NCI-H526 treated with DMSO at 0.1 percent for 48 hours (cell line): ENCODE measurements around the gene C11orf24.
"Not testable (repeated sequence)": the region's sequence is repeated elsewhere in the genome, so short reads cannot be mapped to it uniquely, and the experiment has no call there.

Experiments
- DNase-seq: peaks from one replicate; lab custom pipeline; 2025; lab: John Stamatoyannopoulos, UW

The C11orf24 gene

DNA sequence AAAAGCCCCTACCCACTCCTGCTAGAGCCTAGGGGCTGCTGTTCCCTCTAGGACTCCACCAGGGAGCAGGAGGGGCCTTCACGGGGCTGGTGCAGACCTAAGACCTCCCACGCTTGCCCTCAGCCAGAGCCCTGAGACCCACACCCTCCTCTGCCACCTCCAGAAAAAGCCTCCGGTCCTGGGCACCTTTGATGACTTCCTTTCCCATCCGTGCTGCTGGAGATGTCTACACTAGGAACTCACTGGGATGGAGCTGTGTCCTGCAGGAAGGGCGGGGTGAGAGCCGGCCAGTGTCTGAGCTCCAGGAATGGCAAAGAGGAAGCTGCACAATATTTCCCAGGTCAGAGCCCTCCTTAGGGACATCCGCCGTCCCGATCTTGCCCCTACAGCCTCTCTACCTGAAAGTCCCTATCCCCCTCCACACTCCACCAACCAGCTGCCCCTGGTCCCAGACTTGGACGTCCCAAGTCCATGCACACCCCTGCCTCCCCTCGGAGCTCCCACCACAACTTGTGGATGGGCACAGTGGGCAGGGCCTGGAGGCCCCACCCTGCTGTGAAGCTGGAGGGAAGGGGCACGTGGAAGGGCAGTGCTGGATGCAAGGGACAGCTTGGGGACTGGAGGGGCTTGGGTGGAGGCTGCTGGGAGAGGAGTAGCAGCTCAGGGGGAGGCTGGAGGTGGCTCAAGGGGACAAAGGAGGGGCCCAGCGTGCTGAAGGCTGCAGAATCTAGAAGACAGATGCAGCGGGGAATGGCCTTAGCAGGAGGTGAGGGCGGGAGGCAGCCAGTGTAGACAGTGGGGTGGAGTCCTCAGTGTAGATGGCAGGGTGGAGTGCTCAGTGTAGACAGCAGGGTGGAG is 27.1 kb upstream of the C11orf24 start:
- no peak for DNase-seq

DNA sequence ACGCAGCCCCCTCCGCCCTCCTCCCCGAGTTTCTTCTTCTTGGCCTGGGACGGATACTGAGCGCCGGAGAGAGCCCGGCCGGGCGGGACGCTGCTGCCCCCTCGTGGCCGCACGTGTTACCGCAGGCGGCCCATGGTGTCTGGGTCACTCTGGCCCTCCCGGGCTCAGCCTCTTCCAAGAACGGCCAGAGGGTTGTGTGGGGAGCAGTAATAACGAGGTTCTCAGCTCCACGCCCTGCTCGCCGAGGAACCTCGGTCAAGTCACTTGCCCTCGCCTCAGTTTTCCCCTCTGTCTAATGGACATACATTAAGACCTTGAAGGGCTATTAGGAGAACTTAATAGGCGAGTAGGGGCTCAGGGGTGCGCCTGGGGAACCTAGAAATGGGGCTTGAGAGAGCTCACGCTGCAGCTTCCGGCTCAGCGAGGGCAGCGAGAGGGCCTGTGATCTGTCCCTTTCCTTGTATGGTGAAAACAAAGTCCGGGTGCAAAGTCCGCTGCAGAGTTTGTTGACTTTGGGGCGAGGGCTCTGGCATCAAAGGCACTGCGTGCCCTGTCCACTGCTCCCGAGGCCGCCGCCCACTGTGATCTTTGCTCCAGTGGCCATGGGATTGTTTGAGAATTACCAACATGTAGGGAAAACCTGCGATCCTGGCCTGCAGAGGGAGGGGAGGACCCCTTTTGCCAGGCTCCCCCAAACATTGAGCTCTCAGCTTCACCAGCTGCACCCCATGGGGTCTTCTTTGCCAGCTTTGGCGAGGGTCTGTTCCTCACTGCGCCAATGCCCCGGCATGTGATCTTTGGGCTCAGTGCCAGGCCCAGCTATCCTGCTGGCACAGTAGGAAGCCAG is 26.3 kb upstream of the C11orf24 start:
- DNase-seq, result peak; percentile 36

DNA sequence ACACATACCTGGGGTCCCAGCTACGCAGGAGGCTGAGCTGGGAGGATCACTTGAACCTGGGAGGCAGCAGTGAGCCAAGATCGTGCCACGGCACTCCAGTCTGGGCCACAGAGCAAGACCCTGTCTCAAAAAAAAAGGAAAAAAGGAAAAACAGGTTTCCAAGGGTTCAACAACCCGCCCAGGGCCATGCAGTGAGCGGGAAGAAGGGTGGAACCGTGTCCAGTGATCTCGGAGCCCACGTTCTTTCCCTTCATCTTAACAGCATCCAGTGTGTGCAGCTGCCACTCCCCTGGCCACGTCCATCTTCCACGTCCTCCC is 25.7 kb upstream of the C11orf24 start:
- no peak for DNase-seq

DNA sequence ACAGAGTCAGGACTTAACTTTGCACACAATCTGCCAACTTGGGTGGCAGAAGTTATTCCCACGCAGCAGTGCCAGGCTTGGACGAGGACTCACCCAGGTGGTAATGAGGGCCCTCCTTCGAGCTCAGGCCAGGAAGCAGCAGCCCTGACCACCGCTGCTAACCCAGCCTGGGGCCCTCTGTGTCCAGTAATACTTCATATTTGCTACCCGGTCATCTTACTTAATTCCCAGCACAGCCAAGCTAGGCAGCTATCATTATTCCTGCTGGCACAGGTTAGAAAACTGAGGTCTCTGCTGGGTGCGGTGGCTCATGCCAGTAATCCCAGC is 25.2 kb upstream of the C11orf24 start:
- DNase-seq, result no peak

DNA sequence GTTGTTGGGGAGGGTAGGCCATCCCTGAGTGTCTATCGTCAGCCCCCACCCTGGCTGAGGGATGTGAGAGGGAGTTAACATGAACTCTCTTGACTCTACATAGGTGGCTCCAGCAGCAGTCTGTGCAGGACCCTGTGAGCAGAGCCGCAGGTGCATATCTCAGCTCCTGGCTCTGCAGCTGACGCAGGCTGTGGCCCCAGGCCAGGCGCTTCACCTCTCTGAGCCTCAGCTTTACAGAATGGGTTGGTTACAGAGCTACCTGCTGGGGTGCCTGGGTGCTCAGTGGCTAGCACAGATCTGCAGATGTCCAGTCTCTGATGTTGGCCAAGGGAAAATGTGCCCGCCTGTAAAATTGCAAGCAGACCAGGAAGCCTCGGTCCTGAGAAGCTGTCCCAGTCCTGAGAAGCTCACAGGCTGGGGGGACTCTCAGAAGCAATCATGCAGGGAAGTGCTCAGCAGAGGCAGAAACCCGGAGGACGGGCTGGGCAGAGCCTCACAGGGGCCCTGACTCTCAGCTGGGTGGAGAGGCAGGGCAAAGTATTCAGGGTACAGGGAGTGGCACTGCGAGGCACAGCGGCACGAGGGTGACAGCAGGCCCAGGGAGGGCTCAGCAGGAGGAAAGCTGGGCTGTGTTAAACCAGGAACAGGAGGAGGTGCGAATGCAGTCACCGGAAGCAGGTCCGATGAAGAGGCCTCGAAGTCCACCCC is 24.7 kb upstream of the C11orf24 start:
- no peak for DNase-seq

DNA sequence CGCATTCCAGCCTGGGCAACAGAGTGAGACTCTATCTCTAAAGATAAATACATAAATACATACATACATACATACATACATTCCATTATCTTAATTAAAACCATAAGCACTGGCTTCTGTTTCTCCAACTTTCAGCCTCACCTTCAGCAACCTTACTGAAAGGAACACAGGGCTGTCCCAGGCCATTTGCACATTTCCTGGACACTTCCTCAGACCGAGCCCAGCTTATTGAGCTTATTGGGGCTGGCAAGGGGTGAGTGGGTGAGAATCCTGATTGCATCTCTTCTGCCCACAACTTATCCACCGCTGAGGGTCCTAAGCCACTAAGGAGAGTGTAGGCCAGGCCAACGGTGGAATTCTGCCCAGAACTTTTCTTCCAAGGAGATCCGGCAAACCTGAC is 24.2 kb upstream of the C11orf24 start:
- no peak for DNase-seq

DNA sequence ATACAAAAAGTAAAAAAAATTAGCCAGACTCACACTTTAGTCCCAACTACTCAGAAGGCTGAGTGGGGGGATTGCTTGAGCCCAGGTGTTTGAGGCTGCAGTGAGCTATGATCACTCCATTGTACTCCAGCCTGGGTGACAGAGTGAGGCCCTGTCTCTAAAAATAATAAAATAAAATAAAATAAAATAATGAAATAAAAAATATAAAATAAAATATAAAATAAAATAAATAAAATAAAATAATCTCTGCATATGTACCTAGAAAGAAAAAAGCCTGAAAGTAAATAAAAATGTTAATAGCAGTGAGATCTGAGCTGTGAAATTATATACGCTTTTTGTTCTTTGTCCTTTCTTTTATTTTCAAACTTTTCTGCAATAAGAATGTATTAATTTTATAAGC is 23.5 kb upstream of the C11orf24 start:
- no peak for DNase-seq

DNA sequence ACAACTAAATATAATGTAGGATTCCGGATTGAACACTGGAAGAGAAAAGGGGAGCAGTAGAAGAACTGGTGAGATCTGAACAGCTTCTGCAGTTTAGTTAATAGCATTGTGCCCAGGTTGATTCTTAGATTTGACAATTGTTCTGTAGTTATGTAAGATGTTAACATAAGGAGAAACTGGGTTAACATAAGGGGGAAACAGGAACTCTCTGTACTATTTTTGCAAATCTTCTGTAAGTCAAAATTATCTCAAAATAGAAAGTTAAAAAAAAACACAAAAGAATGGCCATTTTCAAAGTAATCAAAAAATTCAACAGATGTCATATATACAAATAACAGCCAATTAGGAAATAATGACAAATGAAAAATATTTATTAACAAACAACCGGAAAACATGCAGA is 21.9 kb upstream of the C11orf24 start:
- no peak for DNase-seq

DNA sequence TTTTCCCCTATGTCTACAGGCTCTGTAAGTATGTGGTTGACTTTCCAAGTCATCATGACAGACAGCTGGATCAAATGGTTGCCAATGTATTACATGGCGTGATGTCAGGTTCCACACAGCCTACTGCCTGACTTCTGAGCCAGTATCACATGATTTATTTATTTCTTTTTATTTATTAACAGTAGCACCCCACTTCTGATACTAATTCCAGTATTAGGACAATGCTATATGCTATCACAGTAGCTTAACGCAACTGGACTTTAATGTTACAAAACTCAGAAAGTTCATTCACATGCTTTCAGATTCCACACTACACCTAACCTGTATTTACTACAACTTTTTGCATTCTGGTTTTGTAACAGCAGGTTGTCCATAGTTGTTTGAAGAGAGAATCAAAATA is 17.7 kb upstream of the C11orf24 start:
- DNase-seq, result no peak

DNA sequence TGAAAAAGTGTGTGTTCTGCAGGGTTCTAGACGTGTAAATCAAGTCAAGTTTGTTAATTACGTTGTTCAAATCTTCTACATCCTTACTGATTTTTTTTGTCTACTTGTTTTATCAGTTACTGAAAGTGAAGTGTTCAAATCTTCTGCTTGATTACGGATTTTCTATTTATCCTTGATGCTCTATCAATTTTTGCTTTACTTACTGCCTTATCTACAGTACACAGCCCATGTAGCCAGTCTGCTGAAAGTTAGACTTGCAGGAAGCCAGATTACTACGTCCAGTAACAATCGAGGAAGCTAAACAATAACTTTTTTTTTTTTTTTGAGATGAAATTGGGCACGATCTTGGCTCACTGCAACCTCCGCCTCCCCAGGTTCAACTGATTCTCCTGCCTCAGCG is 15.6 kb upstream of the C11orf24 start:
- DNase-seq, result no peak

DNA sequence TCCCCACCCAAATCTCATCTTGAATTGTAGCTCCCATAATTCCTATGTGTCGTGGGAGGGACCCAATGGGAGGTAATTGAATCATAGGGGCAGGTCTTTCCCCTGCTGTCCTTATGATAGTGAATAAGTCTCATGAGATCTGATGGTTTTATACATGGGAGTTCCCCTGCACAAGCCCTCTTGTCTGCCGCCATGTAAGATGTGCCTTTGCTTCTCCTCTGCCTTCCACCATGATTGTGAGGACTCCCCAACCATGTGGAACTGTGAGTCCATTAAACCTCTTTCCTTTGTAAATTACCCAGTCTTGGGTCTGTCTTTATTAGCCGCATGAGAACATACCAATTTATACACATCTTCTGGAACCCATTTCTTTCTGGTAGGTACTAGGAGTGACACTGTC is 12.8 kb upstream of the C11orf24 start:
- DNase-seq, result not testable (repeated sequence)

DNA sequence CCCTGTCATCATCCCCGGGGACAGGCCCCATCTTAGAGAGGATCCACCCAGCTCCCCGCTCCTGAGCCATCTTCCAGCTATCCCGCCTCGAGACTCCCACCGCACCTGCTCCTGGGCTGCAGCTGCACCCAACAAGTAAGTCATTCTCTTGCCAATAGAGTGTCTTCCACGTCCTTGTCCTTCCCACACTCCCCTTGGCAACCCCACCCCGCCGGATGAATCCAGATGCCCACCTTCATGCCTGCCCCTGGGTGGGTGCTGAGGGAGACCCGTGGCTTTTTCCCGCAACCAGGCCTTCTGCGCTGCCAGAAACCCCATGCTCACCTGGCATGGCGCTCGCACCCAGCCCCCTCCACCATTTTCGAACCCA is 11.1 kb upstream of the C11orf24 start:
- DNase-seq, result no peak

DNA sequence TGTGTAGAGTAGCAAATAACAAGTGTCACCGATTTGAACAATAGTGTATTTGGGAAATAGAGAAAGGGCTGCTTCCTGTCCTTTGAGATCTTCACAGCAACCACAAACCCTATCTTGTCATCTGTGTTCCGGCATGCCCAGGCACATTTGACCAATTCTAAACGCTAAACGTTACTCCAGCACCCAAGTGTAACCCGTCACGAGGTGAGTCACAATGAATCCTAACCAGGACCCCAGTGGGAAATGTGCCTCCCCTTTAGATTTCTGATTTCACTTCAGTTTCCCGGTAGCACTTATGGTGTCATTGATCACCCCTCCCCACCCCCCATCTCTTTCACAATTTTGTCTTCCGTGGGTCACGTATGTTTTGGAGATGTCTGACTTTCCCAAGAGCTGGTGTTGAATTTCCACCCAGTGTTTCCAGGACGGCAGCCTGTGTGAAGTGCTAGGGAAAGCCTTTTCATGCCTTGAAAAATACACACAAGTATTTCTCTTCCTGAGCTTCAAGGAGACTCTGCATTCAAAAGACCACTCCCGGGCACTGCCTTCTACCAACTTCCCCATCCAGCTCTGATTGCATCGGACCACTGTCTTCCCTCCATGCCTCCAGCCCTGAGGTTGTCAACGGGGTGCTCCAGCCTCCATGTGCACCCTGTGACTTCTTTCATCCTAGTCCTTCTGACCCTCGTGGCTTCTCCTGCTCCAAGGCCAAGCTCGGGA is 10.5 kb upstream of the C11orf24 start:
- no peak for DNase-seq

DNA sequence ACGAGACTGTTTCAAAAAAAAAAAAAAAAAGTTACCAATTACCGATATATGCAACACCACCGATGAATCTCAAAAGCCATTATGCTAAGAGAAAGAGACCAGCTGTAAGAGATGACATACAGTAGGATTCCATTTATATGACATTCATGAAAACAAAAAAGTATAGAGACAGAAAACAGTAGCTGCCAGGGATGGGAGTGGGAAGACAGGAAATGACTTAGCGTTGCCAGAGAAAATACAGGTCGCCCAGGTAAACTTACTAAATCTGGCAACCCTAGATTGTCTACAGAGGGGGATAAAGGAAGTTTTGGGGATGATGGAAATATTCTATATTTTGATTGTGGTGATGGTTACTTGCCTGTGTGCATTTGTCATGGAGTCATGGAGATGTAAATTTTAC is 7.9 kb upstream of the C11orf24 start:
- DNase-seq, result no peak

DNA sequence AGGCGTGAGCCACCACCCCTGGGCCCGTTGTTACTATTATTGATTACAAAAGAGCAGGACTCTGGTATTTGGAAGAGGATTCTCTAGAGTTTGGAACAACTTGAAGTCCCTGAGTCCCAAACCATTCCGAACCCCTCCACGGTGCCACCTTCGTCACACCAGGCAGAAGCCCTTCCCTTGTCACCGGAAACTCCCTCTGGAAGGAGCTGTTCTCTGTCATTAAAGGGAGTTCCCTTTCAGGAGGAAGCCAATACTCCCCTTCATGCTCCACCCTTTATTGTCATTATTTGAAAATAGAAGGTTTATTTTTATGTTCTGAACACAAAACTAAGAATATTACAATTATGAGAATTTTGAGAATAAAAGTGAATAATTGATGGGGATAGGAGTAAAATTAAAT is 5.1 kb upstream of the C11orf24 start:
- no peak for DNase-seq

DNA sequence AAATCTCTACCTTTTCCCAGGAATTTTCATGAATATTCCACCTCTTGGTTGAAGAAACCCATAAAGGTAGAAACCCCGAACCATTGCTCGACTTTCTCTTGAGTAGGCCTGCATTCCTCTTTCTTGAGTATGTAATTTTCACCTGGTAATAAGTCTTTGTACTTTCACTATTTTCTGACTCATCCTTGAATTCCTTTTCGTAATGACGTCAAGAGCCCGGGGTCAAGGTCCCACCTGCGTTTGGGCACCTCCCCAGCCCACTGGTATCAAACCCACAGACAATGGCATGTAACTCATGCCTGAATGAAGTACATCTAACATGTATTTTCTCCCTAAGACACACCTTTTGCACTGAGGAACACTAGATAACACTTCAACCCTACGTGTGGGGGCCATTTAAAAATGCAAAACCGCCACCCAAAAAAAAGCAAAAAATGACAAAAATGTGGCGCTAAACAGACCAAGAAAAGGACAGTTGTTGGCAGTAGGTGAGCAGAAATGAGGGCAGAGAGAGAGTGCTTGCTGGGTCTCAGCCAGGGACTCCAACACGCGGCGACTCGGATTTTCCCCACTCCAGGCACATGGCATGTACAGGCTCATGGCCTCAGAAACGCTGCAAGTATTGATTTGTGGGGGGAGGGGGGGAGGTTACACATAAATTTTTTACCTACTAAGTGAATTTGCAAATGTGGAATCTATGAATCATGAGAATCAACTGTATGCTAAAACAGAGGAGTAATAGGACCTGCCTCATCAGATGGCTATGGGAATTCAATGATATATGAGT is 4.1 kb upstream of the C11orf24 start:
- no peak for DNase-seq

DNA sequence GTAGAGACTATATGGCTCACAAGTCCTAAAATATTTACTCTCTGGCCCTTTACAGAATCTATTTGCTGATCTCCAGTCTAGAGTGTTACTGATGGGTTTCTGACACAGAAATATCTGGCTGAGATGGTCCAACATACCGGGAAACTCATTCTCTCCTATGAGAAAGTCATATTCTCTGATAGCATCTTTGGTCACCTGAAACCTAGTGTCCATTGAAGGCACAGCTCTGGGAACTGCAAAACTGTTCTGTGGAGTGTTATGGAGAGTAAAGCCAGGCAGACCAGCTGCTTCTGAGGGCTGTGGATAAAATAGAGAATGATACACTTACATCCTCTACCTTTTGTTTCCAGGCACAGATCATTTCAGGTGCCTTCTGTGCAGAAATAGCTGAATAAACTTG is 2.5 kb upstream of the C11orf24 start:
- DNase-seq, result no peak

DNA sequence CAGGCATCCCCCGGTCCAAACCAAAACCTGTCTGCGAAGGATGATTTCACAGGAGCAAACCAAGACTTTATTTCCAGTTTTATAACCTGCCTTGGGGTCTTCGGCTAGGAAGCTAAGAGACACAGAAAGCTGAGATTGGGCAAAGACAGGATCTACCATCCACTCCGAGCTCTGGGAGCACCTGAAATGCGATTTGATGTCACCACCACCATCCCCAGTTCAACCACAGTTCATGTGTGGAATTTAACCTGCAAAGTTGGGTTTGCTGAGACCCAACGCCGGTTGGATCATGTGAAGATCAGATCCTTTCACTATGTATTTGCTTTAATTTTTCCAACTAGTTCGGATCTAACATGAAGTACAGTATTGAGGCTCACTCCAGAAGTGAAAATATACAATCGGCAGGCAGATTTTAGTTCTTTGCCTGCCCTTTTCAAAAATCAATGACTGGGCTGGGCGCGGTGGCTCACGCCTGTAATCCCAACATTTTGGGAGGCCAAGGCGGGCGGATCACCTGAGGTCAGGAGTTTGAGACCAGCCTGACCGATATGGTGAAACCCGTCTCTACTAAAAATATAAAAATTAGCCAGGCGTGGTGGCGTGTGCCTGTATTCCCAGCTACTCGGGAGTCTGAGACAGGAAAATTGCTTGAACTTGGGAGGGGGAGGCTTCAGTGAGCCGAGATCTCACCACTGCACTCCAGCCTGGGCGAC is 1.4 kb upstream of the C11orf24 start:
- no peak for DNase-seq

DNA sequence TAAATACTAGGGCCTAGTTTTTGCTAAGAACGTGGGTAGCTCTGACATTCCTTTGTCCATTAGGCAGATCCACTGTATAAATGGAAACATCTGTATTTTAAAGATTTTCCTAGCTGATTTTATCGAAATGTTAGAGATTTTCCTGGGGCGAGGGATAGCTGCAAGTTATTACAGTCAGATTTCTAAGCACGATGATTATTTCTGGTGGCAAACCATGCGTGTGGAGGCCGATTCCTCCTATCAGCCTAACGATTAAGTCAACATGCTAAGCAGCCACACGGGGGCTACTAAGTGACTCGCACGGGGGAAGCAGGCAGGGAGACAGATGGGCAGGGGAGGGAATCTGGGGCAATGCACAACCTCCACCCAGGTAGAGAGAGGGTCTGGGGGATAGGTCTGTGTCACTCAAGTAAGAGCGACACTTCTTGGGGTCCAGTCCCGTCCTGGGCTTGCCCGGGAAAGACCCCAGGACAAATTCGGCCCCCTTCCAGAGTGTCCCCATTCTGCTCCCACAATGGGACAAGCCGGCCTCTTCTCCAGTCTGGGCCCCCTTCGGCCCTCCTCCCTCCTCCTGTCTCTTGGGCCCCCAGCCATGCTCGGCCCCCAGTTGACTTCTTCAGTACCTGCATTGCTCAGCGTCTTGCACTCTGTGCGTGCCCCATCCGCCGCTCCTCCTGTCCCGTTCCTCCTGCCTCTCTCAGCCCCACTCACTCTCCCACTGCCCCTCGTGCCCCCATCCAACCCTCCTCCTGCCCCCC is 571 bp downstream of the C11orf24 start:
- DNase-seq, result peak; percentile 76
